Tibial nerve (tissue), 4 donors: Measurements from ENCODE around the gene UGT1A4. TPM values are rescaled to one million over a fixed set of nuclear protein-coding genes. Genes with fewer than 3 reads are reported as not detected.

Source experiments
- DNase-seq, 2 donors: peaks; one replicate each; pipeline ENCODE4 v3.0.0-alpha.2; 2019; ENCODE audit warnings: low spot score in 2 of 2
- H3K27ac ChIP-seq, 4 donors: fragments of 200-600 bp; sonication (generic) in 3 of 4; one replicate each; pipeline ENCODE4 v1.5.1; 2017 to 2019; ENCODE audit warnings: mild to moderate bottlenecking in 1 of 4
- H3K27me3 ChIP-seq, 2 donors: fragments of 200-600 bp; sonication (generic) in 1 of 2; one replicate each; pipeline versions ENCODE4 v1.5.1 to v1.6.0; 2017 to 2019
- H3K36me3 ChIP-seq, 3 donors: fragments of 200-600 bp; sonication (generic); one replicate each; pipeline ENCODE4 v1.5.1; 2018 to 2019
- H3K4me1 ChIP-seq, 4 donors: fragments of 200-600 bp; sonication (generic) in 3 of 4; one replicate each; pipeline ENCODE4 v1.5.1; 2017 to 2019
- H3K4me3 ChIP-seq, 4 donors: fragments of 200-600 bp; sonication (generic) in 3 of 4; one replicate each; pipeline ENCODE4 v1.5.1; 2017 to 2019; ENCODE audit warnings: mild to moderate bottlenecking in 1 of 4, moderate library complexity in 1 of 4
- H3K9me3 ChIP-seq, 4 donors: fragments of 200-600 bp; sonication (generic) in 3 of 4; one replicate each; pipeline ENCODE4 v1.5.1; 2017 to 2019
- EP300 ChIP-seq, 2 donors: sonication (generic); formaldehyde crosslinking; IDR thresholded peaks; one replicate each; pipeline ENCODE4 v1.6.1; 2017; ENCODE audit warnings: antibody characterized with exemption in 2 of 2, mild to moderate bottlenecking in 1 of 2
- POLR2A ChIP-seq, 2 donors: fragments of 450-650 bp; IDR thresholded peaks; one replicate each; pipeline ENCODE4 v1.6.1; 2017; ENCODE audit warnings: antibody characterized with exemption in 2 of 2, mild to moderate bottlenecking in 2 of 2, moderate library complexity in 2 of 2
- WGBS, 2 donors: methylation state at CpG; one replicate each; pipeline ENCODE4 v1.1.5; 2018; 5-methylcytosine and 5-hydroxymethylcytosine counted together
- total RNA-seq, 4 donors: library from RNA; depleted of rRNA; stranded (reverse); fragments of >200 nt; gene quantifications; one replicate each; pipeline ENCODE4 v1.1.0, GENCODE V29; 2016
- TF ChIP-seq, protein P1 (sequence below), 5 experiments: fragments of 200-600 bp in 3 of 5; fragments of 450-650 bp in 2 of 5; sonication (generic) in 3 of 5; IDR thresholded peaks; one replicate each; pipeline ENCODE4 v1.5.1; 2016 to 2019; ENCODE audit warnings: antibody characterized with exemption in 5 of 5, mild to moderate bottlenecking in 3 of 5, moderate library complexity in 2 of 5

Gene UGT1A4
- total RNA-seq, 4 donors from 2014 or later = not detected

DNA sequence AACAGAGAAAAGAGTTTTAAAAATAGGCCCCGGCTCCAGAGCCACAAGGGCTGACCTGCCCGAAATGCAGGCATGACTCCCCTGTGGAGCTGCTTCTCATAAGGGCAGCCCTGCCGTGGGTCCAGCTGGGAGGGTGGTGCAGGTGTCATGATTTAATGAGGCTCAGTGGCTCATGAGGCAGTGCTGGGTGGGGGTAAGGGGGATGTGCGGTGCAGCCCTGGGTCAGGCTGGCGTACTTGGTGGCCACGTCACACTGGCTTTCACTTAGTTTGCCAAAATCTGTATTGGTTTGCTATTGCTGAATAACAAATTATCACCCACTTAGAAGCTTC lies 102.2 kb downstream of the UGT1A4 start:
- WGBS, 2 donors = 78 to 80% methylated on average over 6 of the region's 6 CpGs
- H3K4me1 ChIP-seq = no peaks in the 10 kb centered on the region
- TF ChIP-seq EP300 (IDR thresholded peaks at IDR 0.05) (no peak), POLR2A (IDR thresholded peaks at IDR 0.05) (no peak)
- TF ChIP-seq, protein P1, sequence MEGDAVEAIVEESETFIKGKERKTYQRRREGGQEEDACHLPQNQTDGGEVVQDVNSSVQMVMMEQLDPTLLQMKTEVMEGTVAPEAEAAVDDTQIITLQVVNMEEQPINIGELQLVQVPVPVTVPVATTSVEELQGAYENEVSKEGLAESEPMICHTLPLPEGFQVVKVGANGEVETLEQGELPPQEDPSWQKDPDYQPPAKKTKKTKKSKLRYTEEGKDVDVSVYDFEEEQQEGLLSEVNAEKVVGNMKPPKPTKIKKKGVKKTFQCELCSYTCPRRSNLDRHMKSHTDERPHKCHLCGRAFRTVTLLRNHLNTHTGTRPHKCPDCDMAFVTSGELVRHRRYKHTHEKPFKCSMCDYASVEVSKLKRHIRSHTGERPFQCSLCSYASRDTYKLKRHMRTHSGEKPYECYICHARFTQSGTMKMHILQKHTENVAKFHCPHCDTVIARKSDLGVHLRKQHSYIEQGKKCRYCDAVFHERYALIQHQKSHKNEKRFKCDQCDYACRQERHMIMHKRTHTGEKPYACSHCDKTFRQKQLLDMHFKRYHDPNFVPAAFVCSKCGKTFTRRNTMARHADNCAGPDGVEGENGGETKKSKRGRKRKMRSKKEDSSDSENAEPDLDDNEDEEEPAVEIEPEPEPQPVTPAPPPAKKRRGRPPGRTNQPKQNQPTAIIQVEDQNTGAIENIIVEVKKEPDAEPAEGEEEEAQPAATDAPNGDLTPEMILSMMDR (IDR thresholded peaks at IDR 0.05) = no peak
- H3K27me3 ChIP-seq = no peaks in the 10 kb centered on the region
- no peaks in the 10 kb centered on the region for H3K36me3 ChIP-seq
- no peaks in the 10 kb centered on the region for H3K9me3 ChIP-seq
- H3K4me3 ChIP-seq = no peak overlapping the region
- H3K27ac ChIP-seq = no peak overlapping the region
- DNase-seq = no peak

- H3K36me3 ChIP-seq = no peaks in the 10 kb centered on the region
- no peaks in the 10 kb centered on the region for H3K4me1 ChIP-seq
- TF ChIP-seq EP300 (IDR thresholded peaks at IDR 0.05) (no peak), POLR2A (IDR thresholded peaks at IDR 0.05) (no peak)
- TF ChIP-seq, protein P1 (IDR thresholded peaks at IDR 0.05) = no peak
- no peaks in the 10 kb centered on the region for H3K9me3 ChIP-seq
- H3K27ac ChIP-seq = no peak overlapping the region
- H3K4me3 ChIP-seq = no peak overlapping the region
- H3K27me3 ChIP-seq = no peaks in the 10 kb centered on the region
- 75 to 84% methylated on average over 3 of the region's 3 CpGs for WGBS, 2 donors
- DNase-seq = no peak
These were observed 102.7 kb downstream of the UGT1A4 start for GRCh38 chr2:233821196-233821595.

DNA sequence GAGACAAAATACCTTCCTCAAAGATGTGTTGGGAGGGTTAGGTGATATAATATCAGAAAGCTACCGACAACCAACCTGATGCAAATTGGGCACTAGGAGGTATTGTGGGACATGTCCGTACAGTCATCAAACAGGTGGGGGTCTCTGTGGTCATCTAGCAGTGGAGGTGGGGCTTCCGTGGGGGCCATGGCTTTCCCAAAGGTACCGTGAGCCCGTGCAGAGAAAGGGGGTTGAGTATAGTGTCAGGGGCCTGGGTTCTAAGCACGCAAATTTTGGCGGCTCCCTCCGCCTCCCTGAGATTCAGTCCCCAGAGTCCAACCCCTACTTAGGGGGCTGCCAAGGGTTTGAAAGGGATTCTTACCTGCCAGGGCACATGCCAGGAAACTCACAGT lies 103.2 kb downstream of the UGT1A4 start:
- H3K27me3 ChIP-seq = no peaks in the 10 kb centered on the region
- WGBS, 2 donors = 86 to 95% methylated on average over 6 to 7 of the region's 8 CpGs
- H3K27ac ChIP-seq = no peak overlapping the region
- no peak overlapping the region for H3K4me3 ChIP-seq
- no peaks in the 10 kb centered on the region for H3K4me1 ChIP-seq
- DNase-seq = no peak
- no peak for TF ChIP-seq EP300 (IDR thresholded peaks at IDR 0.05)
- H3K9me3 ChIP-seq = no peaks in the 10 kb centered on the region
- no peaks in the 10 kb centered on the region for H3K36me3 ChIP-seq

GRCh38 chr2:233822101-233822771 lies 103.7 kb downstream of the UGT1A4 start:
- H3K27me3 ChIP-seq = no peaks in the 10 kb centered on the region
- no peaks in the 10 kb centered on the region for H3K36me3 ChIP-seq
- 84 to 91% methylated on average over 8 to 15 of the region's 21 CpGs for WGBS, 2 donors
- no peaks in the 10 kb centered on the region for H3K9me3 ChIP-seq
- H3K4me3 ChIP-seq = no peak overlapping the region
- H3K4me1 ChIP-seq = no peaks in the 10 kb centered on the region
- no peak overlapping the region for H3K27ac ChIP-seq
- TF ChIP-seq POLR2A (IDR thresholded peaks at IDR 0.05) (no peak), EP300 (IDR thresholded peaks at IDR 0.05) (no peak)
- TF ChIP-seq, protein P1 (IDR thresholded peaks at IDR 0.05) = no peak
- DNase-seq = no peak

Other genes with a start within 250 kb of the UGT1A4 start
- gene USP40, start 152.0 kb upstream of the UGT1A4 start, total RNA-seq = 10 to 100 TPM; 41.7 to 68.0 (median 54.2) TPM
- gene UGT1A8, start 101.1 kb upstream of the UGT1A4 start, total RNA-seq = not detected
- gene UGT1A10, start 82.3 kb upstream of the UGT1A4 start, total RNA-seq = not detected
- not detected for gene UGT1A9, start 46.8 kb upstream of the UGT1A4 start, total RNA-seq
- gene UGT1A7, start 36.8 kb upstream of the UGT1A4 start, total RNA-seq = not detected
- gene UGT1A6, start 25.8 kb upstream of the UGT1A4 start, total RNA-seq = under 1 TPM in 1 of 4 donors, not detected in 3; 0.39 TPM
- gene UGT1A5, start 5.8 kb upstream of the UGT1A4 start, total RNA-seq = not detected
- not detected for gene UGT1A3, start 10.3 kb downstream of the UGT1A4 start, total RNA-seq
- gene UGT1A1, start 41.5 kb downstream of the UGT1A4 start, total RNA-seq = not detected
- gene MROH2A, start 59.6 kb downstream of the UGT1A4 start, total RNA-seq = not detected
- under 1 TPM in 2 of 4 donors, not detected in 2; 0.22 to 0.60 TPM for gene HJURP, start 135.8 kb downstream of the UGT1A4 start, total RNA-seq
- not detected for gene TRPM8, start 198.6 kb downstream of the UGT1A4 start, total RNA-seq